HG03097 (cell line): ENCODE data around the gene TRIM8.

Experiments
- ATAC-seq: cut with Tn5 transposase; IDR thresholded peaks from one replicate; pipeline ENCODE4 v1.9.1; 2021; ENCODE audit not compliant: unreplicated experiment, low FRiP score

TRIM8 gene

DNA sequence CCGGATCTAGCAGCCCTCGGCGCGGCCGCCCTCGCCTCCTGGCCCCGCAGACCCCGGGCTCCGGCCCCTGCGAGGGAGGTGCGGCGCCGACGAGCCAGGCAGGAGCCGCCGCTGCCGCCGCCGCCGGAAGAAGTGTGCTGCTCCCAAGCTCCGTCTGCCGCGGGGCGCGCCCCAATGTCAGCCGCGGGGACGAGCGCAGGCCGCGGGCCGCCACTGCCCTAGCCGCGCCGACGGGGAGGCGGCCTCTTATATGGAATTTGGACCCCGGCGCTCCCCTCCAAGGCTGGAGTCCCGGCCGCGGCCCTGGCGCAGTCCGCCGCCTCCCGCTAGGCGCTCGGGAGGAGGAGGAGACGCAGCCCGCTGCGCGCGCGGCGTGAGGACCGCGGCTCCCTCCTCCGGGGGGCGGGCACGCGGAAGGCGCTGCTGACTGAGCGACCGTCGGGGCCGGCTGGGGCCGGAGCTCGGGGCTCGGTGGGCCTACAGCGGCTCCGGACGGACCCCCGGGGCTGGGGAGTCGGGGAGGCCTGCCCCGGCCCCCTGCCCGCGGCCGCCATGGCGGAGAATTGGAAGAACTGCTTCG, at the start of gene TRIM8:
TSS of gene TRIM8 (plus strand) at position 414 of the 580 bp plus-strand sequence. CDS start at position 553, 139 bp downstream.
- ATAC-seq: no peak

- ATAC-seq: no peak
These were observed 49.0 kb upstream of the TRIM8 start for GRCh38 chr10:102595293-102595692.

- ATAC-seq: no peak
These were observed 48.4 kb upstream of the TRIM8 start for GRCh38 chr10:102595897-102596296.

- ATAC-seq: no peak
These were observed 47.7 kb upstream of the TRIM8 start for GRCh38 chr10:102596506-102596971.

- ATAC-seq: no peak
These were observed 46.9 kb upstream of the TRIM8 start for GRCh38 chr10:102597131-102597991.

GRCh38 chr10:102598243-102598642, 46.0 kb upstream of the TRIM8 start:
- no peak for ATAC-seq

- no peak for ATAC-seq
These were observed 44.5 kb upstream of the TRIM8 start for GRCh38 chr10:102599565-102600327.

DNA sequence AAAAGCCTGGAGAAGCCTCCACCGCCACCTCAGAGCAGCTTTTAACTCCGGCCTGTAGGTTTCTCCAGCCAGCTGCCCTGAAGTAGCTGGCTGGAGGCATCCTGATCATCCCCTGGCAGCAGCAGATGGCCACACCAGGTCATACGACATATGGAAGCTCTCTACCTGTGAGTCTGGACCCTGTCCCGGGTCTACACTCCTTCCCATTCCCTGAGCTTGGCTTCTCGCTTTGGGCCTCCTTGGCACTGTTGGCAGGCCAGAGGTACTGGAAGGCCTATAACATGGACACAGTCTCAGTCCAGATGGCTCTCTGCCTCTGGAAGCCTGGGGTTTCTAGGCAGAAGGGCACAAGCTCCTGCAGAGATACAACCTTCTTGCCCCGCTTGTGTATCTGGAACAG, 43.5 kb upstream of the TRIM8 start:
- ATAC-seq: no peak

GRCh38 chr10:102601639-102602038, 42.6 kb upstream of the TRIM8 start:
- no peak for ATAC-seq

DNA sequence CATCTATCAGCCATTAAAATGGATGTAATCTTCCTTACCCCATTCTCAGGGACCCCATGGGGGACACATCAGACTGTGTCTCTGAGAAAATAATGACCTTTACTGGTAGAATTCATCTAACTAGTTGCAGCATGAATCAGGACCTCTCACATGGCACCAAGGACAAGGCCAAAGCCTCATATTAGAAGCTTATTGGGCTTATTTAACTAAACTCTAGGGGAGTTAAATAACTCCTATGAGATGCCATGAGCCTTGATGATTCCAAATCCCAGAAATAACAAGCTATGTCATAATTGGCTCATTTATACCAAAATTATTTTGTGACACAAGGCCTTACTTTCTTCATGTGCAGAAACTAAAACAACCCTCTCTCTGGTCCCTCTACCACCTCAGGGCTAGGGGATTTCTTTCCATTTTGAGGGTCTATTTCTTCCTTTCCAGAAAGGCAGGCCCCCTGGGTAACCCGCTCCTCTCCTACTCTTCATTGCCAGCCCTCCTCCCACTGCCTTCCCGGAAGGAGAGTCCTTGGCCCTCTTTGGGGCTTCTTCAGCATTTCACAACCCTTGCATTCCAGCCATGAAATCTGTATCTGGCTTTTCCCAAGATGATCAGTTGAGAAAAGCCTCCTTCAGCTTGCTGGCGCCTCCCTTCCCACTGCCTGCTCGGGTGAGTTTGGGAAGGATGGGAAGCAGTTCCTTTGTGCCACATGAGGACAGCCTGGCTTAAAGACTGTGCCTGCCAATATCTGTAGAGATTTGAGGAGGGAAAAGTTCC, 41.8 kb upstream of the TRIM8 start:
- ATAC-seq: no peak

DNA sequence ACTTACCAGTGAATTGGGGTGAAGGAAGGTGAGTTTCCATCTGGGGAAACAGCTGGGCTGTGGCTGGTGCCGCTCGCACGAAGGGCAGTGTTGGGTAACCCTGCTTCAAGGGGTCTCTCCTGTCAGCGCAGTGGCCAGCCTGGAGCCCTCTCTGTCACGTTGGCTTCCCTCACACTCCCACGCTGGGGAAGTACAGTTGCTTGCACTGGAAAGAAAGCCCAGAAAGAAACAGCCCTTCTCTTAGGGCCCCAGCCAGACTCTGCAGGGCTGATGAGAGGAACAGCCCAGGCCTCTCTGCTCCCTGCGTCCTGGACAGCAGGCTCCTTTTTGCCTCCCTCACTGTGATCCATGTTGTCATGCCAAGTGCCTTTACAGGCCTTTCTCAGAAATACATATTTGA, 40.3 kb upstream of the TRIM8 start:
- no peak for ATAC-seq

DNA sequence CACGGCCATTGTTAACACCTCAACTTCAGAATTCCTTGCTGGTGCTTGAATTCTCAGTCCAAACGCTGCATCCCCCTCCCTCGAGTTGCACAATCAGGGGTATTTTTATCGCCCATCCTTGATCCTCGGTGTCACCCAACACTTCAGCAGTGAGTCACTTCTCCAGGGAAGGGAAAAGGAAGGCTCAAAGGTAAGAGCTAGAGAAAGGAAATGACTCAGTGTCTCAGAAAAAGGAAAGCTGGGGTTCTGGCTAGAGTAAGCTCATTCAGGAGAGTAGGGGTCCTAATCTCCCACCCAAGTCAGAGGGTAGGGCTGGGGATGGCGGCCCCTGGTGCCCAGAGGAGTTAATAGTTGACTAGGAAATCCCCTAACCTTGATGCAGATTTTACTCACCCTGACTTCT, 39.8 kb upstream of the TRIM8 start:
- ATAC-seq: no peak

DNA sequence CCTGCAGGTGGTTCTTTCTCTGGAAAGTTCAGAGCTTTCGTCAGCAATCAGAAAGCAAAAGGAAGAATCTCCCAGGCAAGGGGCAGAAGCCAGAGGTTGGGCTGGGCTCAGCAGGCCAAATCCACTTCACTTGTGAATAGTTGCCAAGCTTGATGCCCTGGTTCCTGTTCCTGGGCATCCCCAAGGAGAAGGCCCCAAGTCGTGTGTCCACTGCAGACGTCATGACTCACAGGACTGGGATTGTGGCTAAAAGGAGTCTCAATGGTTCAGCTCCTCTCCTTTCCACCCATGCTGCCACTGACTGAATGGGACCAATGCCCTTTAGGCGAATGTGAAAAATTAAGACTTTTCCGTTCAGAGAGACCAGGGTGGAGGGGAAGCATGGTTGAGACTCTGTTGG, 38.6 kb upstream of the TRIM8 start:
- no peak for ATAC-seq

DNA sequence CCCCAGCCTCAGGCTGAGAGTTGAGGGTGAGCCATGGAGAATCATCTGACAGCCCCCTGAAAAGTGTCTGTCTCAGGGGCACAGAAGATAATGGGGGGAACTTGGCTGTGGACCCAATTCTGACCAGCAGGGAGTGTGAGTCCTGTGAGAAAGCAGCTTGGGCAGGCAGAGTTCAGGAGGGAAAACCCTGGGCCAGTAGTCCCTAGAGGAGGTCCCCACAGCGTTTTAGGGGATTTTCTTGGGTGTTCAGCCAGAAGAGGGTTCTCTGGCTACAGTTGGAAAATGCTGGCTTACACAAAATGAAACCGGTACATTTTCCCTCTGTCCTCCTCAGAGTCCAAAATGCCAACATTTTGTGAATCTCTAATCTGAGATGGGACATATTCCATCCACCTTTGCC, 35.8 kb upstream of the TRIM8 start:
- no peak for ATAC-seq

- ATAC-seq: no peak
These were observed 33.8 kb upstream of the TRIM8 start for GRCh38 chr10:102610441-102610887.

GRCh38 chr10:102611514-102612087, 32.7 kb upstream of the TRIM8 start:
- no peak for ATAC-seq

DNA sequence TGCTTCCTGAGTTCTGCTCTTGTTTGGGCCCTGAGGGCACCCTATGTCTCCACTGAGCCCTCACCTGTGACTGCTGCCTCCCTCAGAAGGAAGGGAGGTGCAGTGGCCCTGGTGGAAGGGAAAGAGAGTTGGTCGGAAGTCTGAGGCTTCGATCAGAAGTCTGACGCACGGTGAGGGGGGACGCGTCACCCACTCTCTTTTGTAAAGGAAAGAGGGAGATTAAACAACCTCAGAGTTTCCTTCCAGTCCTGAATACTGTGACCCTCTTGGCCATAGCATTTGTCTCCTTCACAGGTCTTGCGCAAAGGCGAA, 31.4 kb upstream of the TRIM8 start:
- no peak for ATAC-seq

DNA sequence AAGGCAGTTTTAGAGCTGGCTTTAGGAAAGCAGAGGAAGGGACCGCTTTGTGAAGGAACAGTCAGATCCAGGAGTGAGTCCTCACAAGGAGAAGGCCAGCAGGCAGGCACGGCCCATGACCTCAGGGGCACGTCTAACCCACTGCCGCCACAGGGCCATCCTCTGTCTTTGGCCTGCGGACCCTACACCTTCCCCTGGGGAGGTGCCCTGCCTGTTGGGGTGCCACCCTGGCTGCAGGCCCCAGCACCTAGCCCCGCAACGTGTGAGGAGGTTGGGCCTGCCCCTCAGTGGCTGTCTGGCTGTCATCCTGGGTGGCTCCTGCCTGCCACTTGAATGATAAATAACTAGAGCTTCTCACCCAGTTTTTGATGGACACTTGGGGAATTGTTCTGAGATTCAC, 31.0 kb upstream of the TRIM8 start:
- no peak for ATAC-seq

DNA sequence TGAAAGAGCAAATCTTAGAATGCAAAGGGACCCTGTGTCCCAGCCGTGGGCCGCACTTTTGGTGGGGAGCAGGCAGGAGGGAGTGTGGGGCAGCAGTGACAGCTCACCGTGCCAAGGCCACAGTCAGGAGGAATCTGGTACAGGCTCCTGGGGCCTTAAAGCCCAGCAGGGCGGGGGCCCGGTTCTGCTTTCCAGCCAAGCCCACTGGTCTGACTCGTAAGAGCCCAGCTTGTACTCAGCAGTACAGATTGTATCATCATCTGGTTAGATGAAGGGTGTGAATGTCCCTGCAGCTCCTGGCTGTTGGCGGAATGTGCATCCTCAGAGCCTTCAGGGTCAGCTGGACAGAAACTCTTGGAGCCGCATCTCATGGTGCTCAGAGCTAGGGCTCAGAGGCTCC, 30.5 kb upstream of the TRIM8 start:
- no peak for ATAC-seq

GRCh38 chr10:102614888-102615287, 29.4 kb upstream of the TRIM8 start:
- ATAC-seq: no peak
